Measurements from ENCODE around the gene GDPD5.

GDPD5 gene

GRCh38 chr11:75441804-75442132 lies 84.0 kb downstream of the GDPD5 start:
- no peak for DNase-seq

GRCh38 chr11:75440960-75441803 lies 84.6 kb downstream of the GDPD5 start:
- no peak for DNase-seq

- DNase-seq: no peak
These were observed 86.1 kb downstream of the GDPD5 start for GRCh38 chr11:75439495-75440120.

GRCh38 chr11:75439026-75439425 lies 86.7 kb downstream of the GDPD5 start:
- no peak for DNase-seq

GRCh38 chr11:75437966-75438659 lies 87.6 kb downstream of the GDPD5 start:
- no peak for DNase-seq

GRCh38 chr11:75436806-75437205 lies 88.9 kb downstream of the GDPD5 start:
- no peak for DNase-seq

- no peak for DNase-seq
These were observed 90.2 kb downstream of the GDPD5 start for GRCh38 chr11:75435571-75435925.

GRCh38 chr11:75434886-75435570 lies 90.7 kb downstream of the GDPD5 start:
- DNase-seq: no peak

GRCh38 chr11:75434051-75434450 lies 91.7 kb downstream of the GDPD5 start:
- no peak for DNase-seq

- no peak for DNase-seq
These were observed 92.3 kb downstream of the GDPD5 start for GRCh38 chr11:75433443-75433842.

- DNase-seq: peak; percentile 57
These were observed 92.8 kb downstream of the GDPD5 start, which contains the start of gene KLHL35 for GRCh38 chr11:75432911-75433321. KLHL35 (minus strand) TSS chr11:75433203; CDS start chr11:75430629, 2,574 bp downstream.

GRCh38 chr11:75431533-75432525 lies 93.9 kb downstream of the GDPD5 start:
- no peak for DNase-seq

- no peak for DNase-seq
These were observed 94.8 kb downstream of the GDPD5 start for GRCh38 chr11:75430714-75431532.

- DNase-seq: peak; percentile 44
These were observed 95.6 kb downstream of the GDPD5 start for GRCh38 chr11:75429902-75430713.

- DNase-seq: no peak
These were observed 96.2 kb downstream of the GDPD5 start for GRCh38 chr11:75429641-75429901.

GRCh38 chr11:75428989-75429640 lies 96.6 kb downstream of the GDPD5 start:
- no peak for DNase-seq

GRCh38 chr11:75428281-75428724 lies 97.4 kb downstream of the GDPD5 start:
- peak; percentile 85 for DNase-seq

- DNase-seq: no peak
These were observed 98.6 kb downstream of the GDPD5 start for GRCh38 chr11:75427181-75427580.

- no peak for DNase-seq
These were observed 99.0 kb downstream of the GDPD5 start for GRCh38 chr11:75426720-75427086.

- DNase-seq: no peak
These were observed 100.3 kb downstream of the GDPD5 start for GRCh38 chr11:75425422-75425821.

Data from midbrain (tissue), 1 donor.